ENCODE data around the gene GALNTL6. TPM values are rescaled to one million over a fixed set of nuclear protein-coding genes. Genes with fewer than 3 reads are reported as not detected.

The GALNTL6 gene
- total RNA-seq, 1 experiment from 2014 or later: not detected

DNA sequence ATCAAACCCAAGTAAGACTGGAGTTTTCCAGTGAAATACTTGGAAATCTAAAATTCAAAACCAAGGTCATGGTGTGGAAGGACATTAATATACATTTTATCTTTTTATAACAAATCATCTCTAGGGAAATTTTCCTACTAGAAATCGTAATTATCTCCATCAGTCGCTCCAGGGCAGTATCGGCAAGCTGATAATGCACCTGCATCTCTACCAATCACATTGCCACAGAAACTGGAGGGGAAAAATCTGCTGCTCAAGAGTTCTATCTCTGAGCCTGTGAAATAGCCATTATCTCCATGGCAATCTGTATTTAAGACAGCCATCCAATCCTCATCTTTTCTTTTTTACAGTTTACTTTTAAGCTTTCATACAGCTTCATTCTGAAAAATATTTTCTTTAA lies 817.1 kb downstream of the GALNTL6 start:
- H3K9me3 Mint-ChIP-seq: no peaks in the 10 kb centered on the region; a peak in 1 of 5 replicates
- H3K27ac Mint-ChIP-seq: no peak overlapping the region
- Histone ChIP-seq H3T11ph (ENCODE audit: low read length) (no peak overlapping the region), H3K56ac (ENCODE audit: insufficient read length, low read depth, low read length) (no peak overlapping the region), H3K23me2 (ENCODE audit: insufficient read length, low read depth, low read length, poor library complexity, severe bottlenecking) (no peaks in the 10 kb centered on the region), H3K4me2 (ENCODE audit: insufficient read depth, insufficient read length, low read length) (no peak overlapping the region), H3K79me2 (ENCODE audit: insufficient read depth, low read length) (no peaks in the 10 kb centered on the region), H2AK5ac (ENCODE audit: insufficient read length, low read length) (no peak overlapping the region), H2BK15ac (ENCODE audit: low read depth, low read length) (no peak overlapping the region), H3K23ac (ENCODE audit: insufficient read length, low read depth, low read length) (no peak overlapping the region), H3K9ac (ENCODE audit: extremely low read depth, insufficient read length, low read length) (no peak overlapping the region), H3K4me1 (ENCODE audit: insufficient read depth, low read length) (no peaks in the 10 kb centered on the region; the same call in 1 of the 2 replicates), H4K91ac (ENCODE audit: insufficient read length, low read depth, low read length) (no peak overlapping the region), H4K5ac (ENCODE audit: insufficient read length, low read depth, low read length) (no peak overlapping the region), H3K4ac (ENCODE audit: low read depth, low read length) (no peak overlapping the region), H3K9me3 (ENCODE audit: control insufficient read depth, low read depth, low read length) (no peaks in the 10 kb centered on the region), H4K8ac (replicated peaks; ENCODE audit: insufficient read length, low read depth, low read length) (no peak overlapping the region), H2BK20ac (ENCODE audit: low read depth, low read length, poor library complexity, severe bottlenecking) (no peak overlapping the region), H3K18ac (ENCODE audit: insufficient read length, low read depth, low read length) (no peak overlapping the region), H3K14ac (ENCODE audit: insufficient read depth, low read length) (no peak overlapping the region), H3K27me3 (ENCODE audit: insufficient read depth, low read length) (no peaks in the 10 kb centered on the region), H4K20me1 (ENCODE audit: control insufficient read depth, insufficient read depth, insufficient read length) (no peaks in the 10 kb centered on the region), H3K79me1 (ENCODE audit: insufficient read depth, low read depth, low read length, poor library complexity, severe bottlenecking) (no peaks in the 10 kb centered on the region), H3K27ac (ENCODE audit: insufficient read length, low read depth, low read length) (no peak overlapping the region), H2BK120ac (ENCODE audit: low read depth, low read length, poor library complexity, severe bottlenecking) (no peak overlapping the region), H2BK12ac (ENCODE audit: insufficient read length, low read depth, low read length) (no peak overlapping the region), H2BK5ac (ENCODE audit: insufficient read length, low read length) (no peak overlapping the region), H2AFZ (ENCODE audit: low read length) (no peak overlapping the region)
- no peaks in the 10 kb centered on the region for H3K27me3 Mint-ChIP-seq (ENCODE audit: low read depth)
- TF ChIP-seq, protein P1, sequence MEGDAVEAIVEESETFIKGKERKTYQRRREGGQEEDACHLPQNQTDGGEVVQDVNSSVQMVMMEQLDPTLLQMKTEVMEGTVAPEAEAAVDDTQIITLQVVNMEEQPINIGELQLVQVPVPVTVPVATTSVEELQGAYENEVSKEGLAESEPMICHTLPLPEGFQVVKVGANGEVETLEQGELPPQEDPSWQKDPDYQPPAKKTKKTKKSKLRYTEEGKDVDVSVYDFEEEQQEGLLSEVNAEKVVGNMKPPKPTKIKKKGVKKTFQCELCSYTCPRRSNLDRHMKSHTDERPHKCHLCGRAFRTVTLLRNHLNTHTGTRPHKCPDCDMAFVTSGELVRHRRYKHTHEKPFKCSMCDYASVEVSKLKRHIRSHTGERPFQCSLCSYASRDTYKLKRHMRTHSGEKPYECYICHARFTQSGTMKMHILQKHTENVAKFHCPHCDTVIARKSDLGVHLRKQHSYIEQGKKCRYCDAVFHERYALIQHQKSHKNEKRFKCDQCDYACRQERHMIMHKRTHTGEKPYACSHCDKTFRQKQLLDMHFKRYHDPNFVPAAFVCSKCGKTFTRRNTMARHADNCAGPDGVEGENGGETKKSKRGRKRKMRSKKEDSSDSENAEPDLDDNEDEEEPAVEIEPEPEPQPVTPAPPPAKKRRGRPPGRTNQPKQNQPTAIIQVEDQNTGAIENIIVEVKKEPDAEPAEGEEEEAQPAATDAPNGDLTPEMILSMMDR (conservative IDR thresholded peaks at IDR 0.05): no peak
- H3K4me1 Mint-ChIP-seq: peaks cover 12 to 13% of the 10 kb centered on the region in 2 experiments
- no peak overlapping the region for H3K4me3 Mint-ChIP-seq
- WGBS (ENCODE audit: extremely low coverage, insufficient read length, low lambda C conversion rate): no CpG with 5 or more reads among the region's 3 CpGs
- 0 out of 7 replicates have a peak, but pooled peaks cover 0 to 2% (median 0%) of the 10 kb centered on the region in 3 experiments for H3K36me3 Mint-ChIP-seq (ENCODE audit: insufficient read depth in 1 of 3, low read depth in 3 of 3)
- DNase-seq: no peak
